Breast epithelium (tissue), 3 donors: Measurements from ENCODE around the gene FITM1.

Experiments used
- CTCF ChIP-seq, 3 donors: fragments of 450-650 bp; IDR thresholded peaks; one replicate each; pipeline ENCODE4 v1.5.1; 2016 to 2017; ENCODE audit warnings: antibody characterized with exemption in 3 of 3, mild to moderate bottlenecking in 3 of 3, moderate library complexity in 3 of 3
- POLR2A ChIP-seq: fragments of 450-650 bp; IDR thresholded peaks from one replicate; pipeline ENCODE4 v1.6.1; 2016; ENCODE audit warnings: antibody characterized with exemption, mild to moderate bottlenecking, moderate library complexity
- POLR2AphosphoS5 ChIP-seq, 3 donors: sonication (generic); formaldehyde crosslinking; IDR thresholded peaks; one replicate each; pipeline ENCODE4 v1.6.1; 2017; ENCODE audit warnings: antibody characterized with exemption in 3 of 3

GRCh38 chr14:24082411-24083080, 47.9 kb upstream of the FITM1 start:
- TF ChIP-seq CTCF (IDR thresholded peaks at IDR 0.05) (no peak), POLR2A (no peak), POLR2AphosphoS5 (IDR thresholded peaks at IDR 0.05) (no peak)
